Fibroblast of skin of right quadriceps (primary cell): Measurements from ENCODE around the gene SENP2.
A peak's percentile ranks its signal among the peaks of the same experiment; 100 is the strongest.
"Not testable (repeated sequence)": the region's sequence is repeated elsewhere in the genome, so short reads cannot be mapped to it uniquely, and the experiment has no call there.

Experiments used
- DNase-seq: peaks from one replicate; pipeline ENCODE4 v3.0.0-alpha.2; 2013

SENP2 gene

DNA sequence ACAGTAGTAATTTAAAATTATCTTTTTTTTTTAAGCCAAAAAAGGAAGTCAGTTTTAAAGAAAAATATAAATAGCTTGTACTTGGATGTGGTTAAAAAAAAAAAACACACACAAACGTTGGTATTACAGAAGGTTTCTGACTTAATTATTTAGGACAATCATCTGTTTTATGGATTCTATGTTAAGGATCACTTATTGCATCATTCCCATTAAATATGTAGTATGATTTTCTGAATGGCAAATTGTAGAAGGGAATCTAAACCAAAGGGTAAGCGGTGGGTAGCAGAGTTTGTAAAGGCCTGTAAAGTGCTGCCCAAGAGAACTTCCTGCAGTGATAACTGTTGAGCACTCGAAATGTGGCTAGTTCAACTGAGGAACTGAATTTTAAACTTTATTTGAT is 8.0 kb downstream of the SENP2 start:
- no peak for DNase-seq

DNA sequence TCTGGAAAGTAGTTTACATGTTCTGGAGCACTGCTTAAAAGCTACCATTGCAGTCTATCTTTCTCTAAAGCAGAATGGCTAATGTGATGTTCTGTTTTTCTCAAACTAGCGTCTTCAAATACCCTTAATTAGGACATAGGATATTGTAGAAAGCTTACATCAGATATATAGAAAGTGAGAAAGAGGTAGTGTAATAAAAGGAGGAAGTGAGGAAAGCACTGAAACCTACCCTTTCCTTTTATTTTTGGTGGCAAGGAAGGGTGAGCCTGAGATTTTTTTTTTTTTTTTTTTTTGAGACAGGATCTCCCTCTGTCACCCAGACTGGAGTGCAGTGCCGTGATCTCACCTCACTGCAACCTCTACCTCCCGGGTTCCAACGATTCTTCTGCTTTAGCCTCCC is 9.4 kb downstream of the SENP2 start:
- DNase-seq, result no peak

DNA sequence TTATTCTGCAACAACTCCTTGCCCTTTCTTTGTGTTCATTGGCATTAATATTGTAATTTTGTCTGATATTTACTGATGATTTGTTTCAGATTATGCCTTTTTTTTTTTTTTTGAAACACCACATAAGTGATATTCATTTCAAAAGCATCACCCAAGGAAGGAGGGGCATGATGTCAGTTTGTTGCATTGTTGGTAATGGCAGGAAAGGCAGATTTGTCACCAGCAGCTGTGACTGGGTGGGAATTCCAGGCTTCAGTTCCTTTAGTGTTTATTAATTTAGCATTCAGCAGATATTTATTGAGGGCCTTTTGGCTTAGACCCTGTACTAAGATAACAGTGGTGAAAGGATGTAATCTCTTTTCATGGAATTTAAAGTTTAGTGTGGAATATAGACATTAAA is 19.5 kb downstream of the SENP2 start:
- DNase-seq, result no peak

DNA sequence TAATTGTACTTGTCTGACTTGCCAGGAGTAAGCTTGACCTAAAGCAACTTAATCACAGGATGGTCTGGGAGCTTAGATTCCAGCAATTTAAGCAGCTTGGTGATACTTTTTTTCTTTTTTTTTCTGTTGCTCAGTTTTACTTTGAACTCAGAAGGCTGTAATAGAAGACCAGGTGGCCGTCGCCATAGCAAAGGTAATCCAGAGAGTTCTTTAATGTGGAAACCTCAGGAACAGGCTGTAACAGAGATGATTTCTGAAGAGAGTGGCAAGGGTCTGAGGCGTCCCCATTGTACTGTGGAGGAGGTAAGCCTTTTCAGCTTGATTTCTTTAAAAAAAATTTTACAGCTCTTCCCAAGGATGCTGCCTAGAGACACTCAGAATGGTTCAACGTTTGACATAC is 20.1 kb downstream of the SENP2 start:
- no peak for DNase-seq

GRCh38 chr3:185613016-185613415 is 26.9 kb downstream of the SENP2 start:
- DNase-seq, result no peak

DNA sequence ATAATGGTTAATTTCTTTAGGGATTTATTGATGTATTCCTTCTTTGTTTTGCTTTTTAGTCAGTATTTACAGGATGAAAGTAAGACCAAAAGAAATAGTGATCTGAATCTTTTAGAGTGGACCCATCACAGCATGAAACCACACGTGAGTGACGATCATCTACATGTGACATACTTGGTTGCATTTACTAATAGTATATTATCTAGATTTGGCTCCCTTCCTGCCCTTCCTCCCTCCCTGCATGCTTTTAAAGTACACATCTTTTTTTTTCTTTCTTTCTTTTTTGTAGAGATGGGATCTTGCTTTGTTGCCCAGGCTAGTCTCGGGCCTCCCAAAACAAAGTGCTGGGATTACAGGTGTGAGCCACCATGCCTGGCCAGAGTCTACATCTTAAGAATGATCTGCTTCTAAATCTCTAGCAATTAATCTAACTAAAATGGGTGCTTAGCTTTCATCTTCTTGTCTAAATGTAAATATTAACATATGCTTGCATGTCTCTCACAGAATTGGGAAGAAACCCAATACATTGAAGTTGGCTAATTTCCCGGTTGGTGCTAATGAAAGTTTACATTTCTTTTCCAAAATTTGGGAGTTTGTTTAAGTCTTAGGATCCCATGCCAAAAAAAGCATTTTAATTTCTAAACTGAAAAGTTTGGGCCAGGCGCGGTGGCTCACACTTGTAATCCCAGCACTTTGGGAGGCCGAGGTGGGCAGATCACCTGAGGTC is 38.0 kb downstream of the SENP2 start:
- DNase-seq, result no peak

DNA sequence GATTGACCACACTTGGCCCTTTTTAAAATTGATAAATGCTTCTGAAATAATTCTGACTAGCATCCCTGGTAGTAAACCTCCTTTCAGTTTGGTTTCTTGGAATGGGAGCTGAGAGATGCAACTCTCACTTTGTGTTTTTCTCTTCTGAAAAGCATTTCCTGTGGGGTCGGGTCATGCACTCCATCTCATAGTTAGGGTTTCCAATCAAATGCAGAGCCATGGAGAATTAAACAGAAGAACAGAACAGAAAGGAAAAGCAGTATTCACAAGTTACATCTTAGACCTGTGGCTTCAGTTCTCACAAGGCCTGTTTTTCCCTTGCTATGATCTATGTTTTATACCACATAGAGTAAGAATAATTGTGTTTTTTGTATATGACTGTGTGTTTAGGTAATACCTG is 39.7 kb downstream of the SENP2 start:
- DNase-seq, result no peak

- DNase-seq, result no peak
These were observed 43.6 kb downstream of the SENP2 start for GRCh38 chr3:185629554-185630181.

- DNase-seq, result peak; percentile 31
These were observed 44.1 kb downstream of the SENP2 start for GRCh38 chr3:185630182-185630622.

GRCh38 chr3:185631108-185631507 is 45.0 kb downstream of the SENP2 start:
- DNase-seq, result no peak

- no peak for DNase-seq
These were observed 45.6 kb downstream of the SENP2 start for GRCh38 chr3:185631508-185632206.

DNA sequence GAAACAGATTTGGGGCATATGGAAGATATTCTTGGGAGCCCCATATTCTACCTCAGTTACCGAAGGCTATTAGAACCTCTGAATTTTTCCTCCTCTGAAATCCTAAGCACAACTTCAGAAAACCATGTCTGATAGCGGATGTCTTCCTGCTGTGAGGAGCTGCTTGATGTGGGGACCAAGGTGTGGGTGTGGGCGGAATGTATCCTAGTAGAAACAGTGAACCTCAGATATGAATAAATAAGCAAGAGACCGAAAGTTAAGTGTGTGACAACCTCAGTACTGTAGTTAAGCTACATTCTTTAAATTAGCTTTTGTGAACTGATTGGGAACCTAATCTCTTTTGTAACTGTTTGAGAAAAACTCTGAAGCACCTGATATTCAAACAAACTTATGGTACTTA is 46.9 kb downstream of the SENP2 start:
- DNase-seq, result no peak

DNA sequence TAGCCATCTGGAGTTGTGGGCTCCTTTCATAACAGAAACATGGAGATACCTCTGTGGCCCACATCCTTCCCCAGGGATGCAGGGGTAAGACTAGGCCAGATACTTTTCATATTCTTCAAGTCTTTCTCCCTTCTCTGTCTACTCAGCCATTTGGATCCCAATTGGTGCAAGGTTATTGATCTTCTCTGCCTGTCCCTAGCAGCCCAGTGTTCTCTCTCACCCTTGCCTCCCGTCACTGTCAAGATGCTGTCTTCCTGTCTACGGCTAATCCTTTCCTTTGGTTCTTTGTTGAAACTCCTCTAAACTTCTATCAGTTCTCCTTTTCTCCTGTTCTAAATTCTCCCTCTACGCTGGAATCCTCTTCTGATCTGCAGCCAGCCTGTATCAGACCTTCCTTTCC is 51.3 kb downstream of the SENP2 start:
- DNase-seq, result no peak

DNA sequence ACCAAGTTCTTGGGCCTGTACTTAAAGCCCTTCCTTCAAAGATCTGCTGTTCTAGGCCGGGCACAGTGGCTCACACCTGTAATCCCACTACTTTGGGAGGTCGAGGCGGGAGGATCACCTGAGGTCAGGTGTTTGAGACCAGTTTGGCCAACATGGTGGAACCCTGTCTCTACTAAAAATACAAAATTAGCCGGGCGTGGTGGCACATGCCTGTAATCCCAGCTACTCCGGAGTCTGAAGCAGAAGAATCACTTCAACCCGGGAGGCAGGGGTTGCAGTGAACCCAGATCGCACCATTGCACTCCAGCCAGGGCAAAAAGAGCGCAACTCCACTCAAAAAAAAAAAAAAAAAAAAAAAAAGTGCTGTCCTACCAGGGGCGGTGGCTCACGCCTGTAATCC is 52.6 kb downstream of the SENP2 start:
- not testable (repeated sequence) for DNase-seq

DNA sequence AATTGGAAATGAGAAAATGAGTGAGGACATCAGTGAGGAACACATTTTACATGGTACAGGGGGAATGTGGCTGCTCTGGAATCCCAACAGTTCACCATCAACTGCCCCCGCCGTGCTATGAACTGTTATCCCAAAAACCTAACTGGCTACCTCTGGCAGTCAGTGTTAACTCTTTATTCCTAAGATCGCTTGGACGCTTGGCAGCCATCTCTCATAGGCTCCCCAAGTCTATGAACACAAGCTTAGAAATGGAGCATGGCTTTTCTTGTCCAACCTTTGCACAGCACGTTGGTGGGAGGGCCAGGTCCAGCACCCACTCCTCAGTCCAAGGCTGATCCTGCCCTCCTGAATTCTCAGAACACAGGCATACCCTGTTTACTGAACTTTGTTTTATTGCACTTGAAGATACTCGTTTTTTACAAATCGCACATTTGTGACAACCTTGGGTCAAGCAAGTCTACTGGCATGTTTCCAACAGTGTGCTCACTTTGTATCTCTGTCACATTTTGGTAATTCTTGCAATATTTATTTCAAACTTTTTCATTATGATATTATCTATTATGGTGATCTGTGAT is 53.6 kb downstream of the SENP2 start:
- DNase-seq, result no peak

DNA sequence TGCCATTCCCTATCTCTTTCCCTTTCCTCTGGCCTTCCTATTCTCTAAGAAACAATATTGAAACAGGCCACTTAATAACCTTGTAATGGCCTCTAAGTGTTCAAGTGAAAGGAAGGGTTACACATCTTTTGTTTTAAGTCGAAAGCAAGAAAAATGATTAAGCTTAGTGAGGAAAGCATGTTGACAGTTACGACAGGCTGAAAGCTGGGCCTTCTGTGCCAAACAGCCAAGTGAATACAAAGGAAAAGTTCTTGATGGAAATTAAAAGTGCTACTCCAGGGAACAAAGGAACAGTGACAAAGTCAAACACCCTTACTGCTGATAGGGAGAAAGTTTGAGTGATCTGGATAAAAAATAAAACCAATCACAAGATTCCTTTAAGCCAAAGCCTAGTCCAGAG is 54.2 kb downstream of the SENP2 start:
- no peak for DNase-seq

GRCh38 chr3:185645191-185645590 is 59.1 kb downstream of the SENP2 start:
- DNase-seq, result not testable (repeated sequence)

- DNase-seq, result no peak
These were observed 59.7 kb downstream of the SENP2 start for GRCh38 chr3:185645596-185646381.

GRCh38 chr3:185646382-185647133 is 60.5 kb downstream of the SENP2 start:
- DNase-seq, result no peak

GRCh38 chr3:185647134-185647879 is 61.2 kb downstream of the SENP2 start:
- DNase-seq, result no peak

DNA sequence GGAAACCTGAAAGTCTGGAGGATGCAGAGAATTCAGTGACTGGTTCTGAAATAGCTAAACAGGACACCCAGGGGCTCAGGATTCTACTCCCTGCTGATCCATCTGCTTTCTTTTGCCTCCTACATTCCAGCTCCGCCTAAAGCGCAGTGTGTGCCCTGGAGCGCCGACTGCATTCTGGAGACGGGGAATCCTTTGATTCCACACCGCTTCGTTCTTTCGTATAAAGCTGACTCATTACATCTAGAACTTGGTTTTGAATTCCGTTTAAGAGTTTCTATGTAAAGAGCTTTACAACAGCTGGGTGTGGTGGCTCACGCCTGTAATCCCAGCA is 61.8 kb downstream of the SENP2 start:
- no peak for DNase-seq

DNA sequence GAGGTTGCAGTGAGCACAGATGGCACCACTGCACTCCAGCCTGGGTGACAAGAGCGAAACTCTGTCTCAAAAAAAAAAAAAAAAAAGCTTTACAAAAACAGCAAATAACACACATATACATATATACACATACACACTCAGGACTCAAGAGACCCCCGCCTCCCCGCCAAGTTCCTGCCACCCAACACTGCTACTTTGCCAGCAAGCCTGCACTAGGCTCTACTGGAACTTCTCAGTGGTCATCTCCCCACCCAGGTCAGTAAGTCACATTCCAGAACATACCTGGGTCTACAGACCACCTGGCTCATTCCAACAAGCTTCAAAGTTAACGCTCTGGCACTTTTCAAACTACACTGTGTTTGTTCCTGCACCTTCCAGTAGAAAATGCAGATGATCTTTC is 62.3 kb downstream of the SENP2 start:
- DNase-seq, result no peak
